Measurements from ENCODE around the gene SBF2.

DNA sequence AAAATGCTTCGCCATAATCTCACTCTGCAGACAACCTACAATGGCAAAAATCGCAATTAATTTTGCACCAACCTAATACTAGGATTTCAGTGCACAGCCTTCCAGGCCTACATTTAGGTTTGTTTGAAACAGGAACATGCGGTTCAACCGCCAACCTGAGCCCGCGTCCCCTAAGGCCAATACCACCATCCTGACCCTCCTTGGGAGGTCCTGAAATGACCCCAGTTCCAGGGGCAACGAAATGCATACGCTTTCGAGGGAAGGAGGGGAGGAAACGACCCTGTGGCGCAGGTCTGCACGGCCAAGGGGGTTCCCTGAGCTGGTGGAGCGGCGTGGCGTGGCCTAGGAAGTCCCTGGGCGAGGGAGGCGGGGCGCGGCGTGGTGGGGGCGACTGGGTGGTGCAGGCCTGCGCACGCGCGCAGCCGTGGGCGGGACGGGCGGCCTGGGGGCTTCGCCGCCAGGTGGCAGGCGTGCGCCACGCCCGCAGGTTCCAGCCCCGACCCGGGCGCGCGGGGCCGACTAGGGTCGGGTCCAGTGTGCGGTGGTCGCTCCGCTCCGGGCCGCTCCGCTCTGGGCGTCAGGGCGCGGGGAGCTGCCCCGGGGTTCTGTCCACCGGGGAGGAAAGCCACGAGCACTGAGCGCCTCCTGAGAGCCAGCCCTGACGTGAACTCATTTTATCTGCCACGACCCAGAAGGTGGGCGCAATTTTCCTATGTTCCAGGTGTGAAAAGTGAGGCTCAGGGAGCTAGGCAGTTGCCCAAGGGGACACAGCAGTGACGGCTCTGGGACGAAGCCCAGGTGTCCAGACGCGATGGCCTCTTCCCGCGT, 536.0 kb downstream of the SBF2 start:
- no peak for TF ChIP-seq POLR2A (IDR thresholded peaks at IDR 0.05)
- peak in 2 of 3 donors; percentile 7 to 8 for TF ChIP-seq POLR2AphosphoS5 (IDR thresholded peaks at IDR 0.05)
- TF ChIP-seq EP300 (IDR thresholded peaks at IDR 0.05): no peak
- TF ChIP-seq, protein P1, sequence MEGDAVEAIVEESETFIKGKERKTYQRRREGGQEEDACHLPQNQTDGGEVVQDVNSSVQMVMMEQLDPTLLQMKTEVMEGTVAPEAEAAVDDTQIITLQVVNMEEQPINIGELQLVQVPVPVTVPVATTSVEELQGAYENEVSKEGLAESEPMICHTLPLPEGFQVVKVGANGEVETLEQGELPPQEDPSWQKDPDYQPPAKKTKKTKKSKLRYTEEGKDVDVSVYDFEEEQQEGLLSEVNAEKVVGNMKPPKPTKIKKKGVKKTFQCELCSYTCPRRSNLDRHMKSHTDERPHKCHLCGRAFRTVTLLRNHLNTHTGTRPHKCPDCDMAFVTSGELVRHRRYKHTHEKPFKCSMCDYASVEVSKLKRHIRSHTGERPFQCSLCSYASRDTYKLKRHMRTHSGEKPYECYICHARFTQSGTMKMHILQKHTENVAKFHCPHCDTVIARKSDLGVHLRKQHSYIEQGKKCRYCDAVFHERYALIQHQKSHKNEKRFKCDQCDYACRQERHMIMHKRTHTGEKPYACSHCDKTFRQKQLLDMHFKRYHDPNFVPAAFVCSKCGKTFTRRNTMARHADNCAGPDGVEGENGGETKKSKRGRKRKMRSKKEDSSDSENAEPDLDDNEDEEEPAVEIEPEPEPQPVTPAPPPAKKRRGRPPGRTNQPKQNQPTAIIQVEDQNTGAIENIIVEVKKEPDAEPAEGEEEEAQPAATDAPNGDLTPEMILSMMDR (IDR thresholded peaks at IDR 0.05): peak; percentile 77 to 97
